Stomach smooth muscle (tissue), 2 donors: Measurements from ENCODE around the gene LRRFIP1.

Experiments used
- H3K27ac ChIP-seq: one replicate; pipeline ENCODE4 v1.7.0; 2013; ENCODE audit warnings: mild to moderate bottlenecking, low read length, inconsistent platforms
- H3K27me3 ChIP-seq, 2 donors: one replicate each; pipeline ENCODE4 v1.7.0; 2013; ENCODE audit warnings: low read length in 2 of 2; ENCODE audit not compliant: insufficient read depth in 2 of 2, control insufficient read depth in 1 of 2
- H3K36me3 ChIP-seq, 2 donors: one replicate each; pipeline ENCODE4 v1.7.0; 2013; ENCODE audit warnings: low read length in 2 of 2; ENCODE audit not compliant: control insufficient read depth in 2 of 2, insufficient read depth in 2 of 2
- H3K4me1 ChIP-seq: one replicate; pipeline ENCODE4 v1.7.0; 2013; ENCODE audit warnings: low read length; ENCODE audit not compliant: control insufficient read depth, insufficient read depth
- H3K4me3 ChIP-seq, 2 donors: one replicate each; pipeline ENCODE4 v1.7.0; 2013; ENCODE audit warnings: low read length in 2 of 2
- H3K9ac ChIP-seq, 2 donors: one replicate each; pipeline ENCODE4 v1.7.0; 2013; ENCODE audit warnings: low read length in 2 of 2, mild to moderate bottlenecking in 1 of 2
- H3K9me3 ChIP-seq, 2 donors: one replicate each; pipeline ENCODE4 v1.7.0; 2013; ENCODE audit warnings: low read length in 2 of 2; ENCODE audit not compliant: control insufficient read depth in 2 of 2
- donor health status: healthy.
- donor health status: Pancreatic carcinoma.

The LRRFIP1 gene

DNA sequence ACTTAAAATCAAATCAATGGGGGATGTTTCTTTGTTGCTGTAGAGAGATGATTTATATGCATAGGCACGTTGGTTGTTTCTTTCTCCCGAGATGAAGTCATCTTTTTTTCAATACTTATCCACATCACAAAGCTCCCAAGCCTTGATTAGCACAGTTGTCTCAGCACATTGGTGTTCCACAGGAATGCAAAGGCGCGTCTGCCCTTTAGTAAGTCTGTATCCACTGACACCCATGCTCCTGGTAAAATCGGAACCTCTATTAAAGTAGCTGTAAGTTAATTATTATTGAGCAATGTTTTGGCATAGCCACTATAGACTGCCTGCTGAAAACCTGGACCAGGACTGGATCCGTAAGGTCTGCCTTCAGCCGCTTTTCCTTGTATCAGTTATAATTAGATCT lies 93.6 kb downstream of the LRRFIP1 start:
- Histone ChIP-seq H3K9ac (no peak overlapping the region), H3K27me3 (no peaks in the 10 kb centered on the region), H3K36me3 (peaks cover 13 to 14% of the 10 kb centered on the region in 2 donors), H3K9me3 (no peaks in the 10 kb centered on the region), H3K27ac (no peak overlapping the region), H3K4me3 (no peak overlapping the region), H3K4me1 (peaks cover 32% of the 10 kb centered on the region)

DNA sequence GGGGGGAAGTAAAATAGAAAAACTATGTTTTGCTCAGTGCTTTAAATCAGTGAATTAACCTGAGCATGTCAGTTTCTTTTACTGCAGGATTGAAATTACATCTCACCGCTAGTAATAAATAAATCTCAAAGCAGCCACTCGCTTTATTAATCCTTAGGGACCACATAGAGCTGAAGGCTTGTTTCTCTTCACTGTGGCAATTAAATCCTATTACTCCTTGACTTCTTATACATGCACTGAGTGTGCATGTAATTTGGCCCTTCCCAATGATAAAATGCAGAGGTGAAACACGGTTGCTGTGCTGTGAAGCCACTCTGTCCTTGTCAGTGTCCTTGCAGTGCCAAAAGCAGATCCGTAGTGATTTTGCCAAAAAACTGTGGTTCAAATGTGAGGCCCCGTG lies 94.1 kb downstream of the LRRFIP1 start:
- H3K27ac ChIP-seq = peak overlapping the region; percentile 25
- H3K9me3 ChIP-seq = no peaks in the 10 kb centered on the region
- H3K27me3 ChIP-seq = no peaks in the 10 kb centered on the region
- H3K9ac ChIP-seq = no peak overlapping the region
- H3K36me3 ChIP-seq = peaks cover 13 to 14% of the 10 kb centered on the region in 2 donors
- H3K4me1 ChIP-seq = peaks cover 35% of the 10 kb centered on the region
- no peak overlapping the region for H3K4me3 ChIP-seq

DNA sequence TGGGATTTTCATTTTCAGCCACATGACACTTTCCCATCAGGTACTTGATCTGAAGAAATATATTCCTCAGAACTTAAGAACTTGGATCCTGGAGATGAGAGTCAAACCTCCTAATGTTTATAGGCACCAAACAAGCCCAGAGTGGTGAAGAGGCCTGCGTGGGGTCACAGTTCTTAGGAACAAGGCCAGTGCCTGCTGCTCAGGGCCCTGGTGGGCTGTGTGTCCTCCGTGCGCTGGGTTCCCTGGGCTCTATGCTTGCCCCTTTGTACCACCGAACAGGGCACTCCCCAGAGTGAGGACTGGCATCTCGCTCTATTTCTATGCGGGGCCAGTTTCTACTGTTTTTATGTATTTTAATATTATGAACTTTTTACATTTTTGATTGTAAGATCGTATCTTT lies 95.2 kb downstream of the LRRFIP1 start:
- H3K27ac ChIP-seq = no peak overlapping the region
- H3K4me1 ChIP-seq = peaks cover 36% of the 10 kb centered on the region
- no peaks in the 10 kb centered on the region for H3K27me3 ChIP-seq
- no peak overlapping the region for H3K4me3 ChIP-seq
- H3K9me3 ChIP-seq = no peaks in the 10 kb centered on the region
- H3K36me3 ChIP-seq = peaks cover 13 to 14% of the 10 kb centered on the region in 2 donors
- no peak overlapping the region for H3K9ac ChIP-seq

DNA sequence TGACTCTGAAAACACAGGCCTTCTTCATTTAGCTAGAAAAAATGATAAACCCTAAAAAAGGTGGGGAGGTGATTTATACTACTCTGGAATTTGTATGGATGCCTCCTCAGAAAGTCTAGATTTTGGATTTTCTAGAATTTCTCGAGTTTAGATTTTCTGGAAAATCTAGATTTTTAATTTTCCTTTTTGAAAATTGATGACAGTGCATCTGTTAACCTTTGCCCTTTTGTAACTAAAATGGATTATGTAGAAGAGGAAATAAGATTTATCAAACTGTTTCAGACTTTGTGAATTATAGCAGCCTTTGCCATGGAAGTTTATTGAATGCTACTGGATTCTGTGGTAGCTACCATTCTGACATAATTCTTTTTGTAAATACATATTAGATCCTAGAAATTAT lies 95.6 kb downstream of the LRRFIP1 start:
- H3K4me1 ChIP-seq = peaks cover 33% of the 10 kb centered on the region
- H3K27ac ChIP-seq = no peak overlapping the region
- H3K27me3 ChIP-seq = no peaks in the 10 kb centered on the region
- no peak overlapping the region for H3K4me3 ChIP-seq
- H3K9me3 ChIP-seq = no peaks in the 10 kb centered on the region
- H3K9ac ChIP-seq = no peak overlapping the region
- peaks cover 12 to 13% of the 10 kb centered on the region in 2 donors for H3K36me3 ChIP-seq

DNA sequence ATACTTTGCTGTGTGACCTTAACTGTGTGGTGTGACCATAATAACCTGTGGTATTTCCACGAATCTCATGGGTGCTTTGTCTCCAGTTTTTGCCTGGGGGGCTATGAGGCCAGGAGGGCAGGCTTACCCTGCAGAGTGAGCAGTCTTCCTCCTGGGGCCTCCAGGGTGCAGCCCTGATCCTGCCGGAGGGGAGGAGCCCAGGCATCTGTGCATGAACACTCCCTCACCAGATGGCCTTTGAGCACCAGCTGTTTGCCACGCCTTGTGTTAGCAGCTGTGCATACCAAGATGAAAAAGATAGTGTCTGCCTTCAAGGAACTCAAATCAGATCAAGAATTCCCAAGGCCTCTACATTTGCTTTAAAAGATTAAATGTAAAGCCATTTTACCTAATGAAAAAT lies 96.2 kb downstream of the LRRFIP1 start:
- no peak overlapping the region for H3K27ac ChIP-seq
- peaks cover 33% of the 10 kb centered on the region for H3K4me1 ChIP-seq
- peaks cover 9 to 13% of the 10 kb centered on the region in 2 donors for H3K36me3 ChIP-seq
- H3K4me3 ChIP-seq = no peak overlapping the region
- H3K9me3 ChIP-seq = no peaks in the 10 kb centered on the region
- no peak overlapping the region for H3K9ac ChIP-seq
- no peaks in the 10 kb centered on the region for H3K27me3 ChIP-seq

DNA sequence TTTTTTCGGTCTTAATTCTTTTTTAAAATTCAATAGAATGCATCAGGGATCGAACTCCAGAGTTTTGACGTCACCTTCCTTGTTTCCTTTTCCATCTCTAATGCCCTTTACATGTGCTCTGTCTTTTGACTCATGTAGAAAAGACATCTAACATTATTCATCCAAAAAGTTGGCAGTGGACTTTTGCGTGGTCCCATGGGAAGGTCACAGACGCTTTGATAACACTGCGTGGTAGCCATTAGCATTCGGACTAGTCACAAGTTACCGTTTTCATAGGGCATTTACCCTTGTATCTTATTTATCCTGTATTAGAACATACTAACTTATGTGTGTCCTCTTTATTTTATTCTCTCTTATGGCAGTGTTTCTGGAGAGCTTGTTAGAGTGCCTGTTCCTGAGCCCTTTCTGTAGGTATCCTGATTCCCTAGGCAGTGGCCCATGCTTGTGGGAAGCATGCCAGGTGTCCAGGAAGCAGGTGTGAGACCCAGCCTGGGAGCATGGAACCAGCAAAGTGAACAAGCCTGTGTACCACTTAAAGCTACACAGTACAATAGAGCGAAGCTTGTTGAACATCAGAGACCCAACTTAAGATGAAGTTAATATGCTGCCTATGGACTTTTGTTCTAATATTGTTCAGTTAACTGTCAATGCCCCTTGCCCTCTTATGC lies 97.6 kb downstream of the LRRFIP1 start:
- Histone ChIP-seq H3K36me3 (peaks cover 9 to 13% of the 10 kb centered on the region in 2 donors), H3K4me3 (no peak overlapping the region), H3K27ac (no peak overlapping the region), H3K9me3 (no peaks in the 10 kb centered on the region), H3K9ac (no peak overlapping the region), H3K27me3 (no peaks in the 10 kb centered on the region), H3K4me1 (peaks cover 41% of the 10 kb centered on the region)

DNA sequence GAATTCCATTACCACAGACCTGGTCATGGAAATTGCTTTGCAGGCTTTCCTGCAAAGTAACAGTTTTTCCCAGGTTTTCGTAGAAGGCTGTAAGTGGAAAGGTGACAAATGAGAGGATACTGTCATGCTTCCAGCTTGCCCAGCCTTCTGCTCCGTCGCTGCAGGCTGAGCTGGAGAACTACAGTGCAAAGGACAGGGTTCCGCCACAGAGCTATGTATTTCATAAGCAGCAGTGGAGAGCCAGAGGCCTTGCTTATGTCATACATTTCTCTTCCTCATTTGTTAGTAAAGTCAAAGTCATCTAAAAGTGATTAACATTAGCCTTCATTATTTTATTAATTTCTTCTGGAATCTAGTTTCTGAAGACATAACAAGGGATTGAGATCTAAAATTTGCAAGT lies 98.3 kb downstream of the LRRFIP1 start:
- H3K9ac ChIP-seq = no peak overlapping the region
- peaks cover 41% of the 10 kb centered on the region for H3K4me1 ChIP-seq
- H3K27ac ChIP-seq = no peak overlapping the region
- no peak overlapping the region for H3K4me3 ChIP-seq
- H3K27me3 ChIP-seq = no peaks in the 10 kb centered on the region
- no peaks in the 10 kb centered on the region for H3K9me3 ChIP-seq
- peaks cover 6 to 10% of the 10 kb centered on the region in 2 donors for H3K36me3 ChIP-seq

DNA sequence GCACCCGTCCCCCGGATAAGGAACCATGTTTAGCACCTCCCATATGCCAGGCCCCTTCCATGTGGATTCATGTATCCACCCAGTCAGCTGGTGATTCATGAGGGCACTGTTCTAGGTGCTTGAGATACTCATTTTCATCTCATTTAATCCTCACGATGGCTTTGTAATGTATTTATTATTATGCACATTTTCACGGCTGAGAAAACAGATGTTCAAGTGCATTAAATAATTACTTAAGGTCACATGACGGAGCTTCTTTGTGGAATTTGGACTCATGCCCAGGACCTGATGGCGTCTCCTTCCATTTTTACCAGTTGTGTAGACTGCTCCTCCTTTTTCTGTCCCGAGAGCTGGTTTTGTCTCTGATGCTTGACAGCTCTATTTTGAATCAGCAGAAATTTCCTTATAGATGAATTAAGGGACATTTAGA lies 99.0 kb downstream of the LRRFIP1 start:
- Histone ChIP-seq H3K9ac (peak overlapping the region in 1 of 2 donors; percentile 13), H3K9me3 (no peaks in the 10 kb centered on the region), H3K27me3 (no peaks in the 10 kb centered on the region), H3K36me3 (peaks cover 2 to 6% of the 10 kb centered on the region in 2 donors), H3K4me3 (peak overlapping the region in 1 of 2 donors; percentile 8), H3K4me1 (peaks cover 47% of the 10 kb centered on the region), H3K27ac (peak overlapping the region; percentile 25)

DNA sequence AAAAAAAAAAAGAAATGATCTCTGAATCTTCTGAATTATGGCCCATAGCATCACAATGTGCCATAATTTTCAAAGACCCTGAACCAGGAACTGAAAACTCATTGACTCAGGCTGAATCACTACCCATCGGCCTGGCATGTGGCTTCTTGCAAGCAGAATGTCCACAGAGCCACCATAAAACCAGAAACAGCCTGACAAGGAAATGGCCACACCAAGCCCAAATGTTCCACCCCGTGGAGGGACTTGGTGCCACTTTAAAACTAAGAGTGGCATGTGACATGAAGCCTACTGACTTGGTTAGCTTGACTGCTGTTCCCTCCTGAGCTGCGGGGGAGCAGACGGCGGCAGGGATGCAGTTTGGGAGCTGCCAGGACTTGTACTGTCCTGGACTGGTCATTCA lies 100.0 kb downstream of the LRRFIP1 start:
- peaks cover 2 to 6% of the 10 kb centered on the region in 2 donors for H3K36me3 ChIP-seq
- no peak overlapping the region for H3K4me3 ChIP-seq
- H3K27ac ChIP-seq = peak overlapping the region; percentile 31
- H3K4me1 ChIP-seq = peaks cover 47% of the 10 kb centered on the region
- H3K9me3 ChIP-seq = no peaks in the 10 kb centered on the region
- no peak overlapping the region for H3K9ac ChIP-seq
- H3K27me3 ChIP-seq = no peaks in the 10 kb centered on the region

DNA sequence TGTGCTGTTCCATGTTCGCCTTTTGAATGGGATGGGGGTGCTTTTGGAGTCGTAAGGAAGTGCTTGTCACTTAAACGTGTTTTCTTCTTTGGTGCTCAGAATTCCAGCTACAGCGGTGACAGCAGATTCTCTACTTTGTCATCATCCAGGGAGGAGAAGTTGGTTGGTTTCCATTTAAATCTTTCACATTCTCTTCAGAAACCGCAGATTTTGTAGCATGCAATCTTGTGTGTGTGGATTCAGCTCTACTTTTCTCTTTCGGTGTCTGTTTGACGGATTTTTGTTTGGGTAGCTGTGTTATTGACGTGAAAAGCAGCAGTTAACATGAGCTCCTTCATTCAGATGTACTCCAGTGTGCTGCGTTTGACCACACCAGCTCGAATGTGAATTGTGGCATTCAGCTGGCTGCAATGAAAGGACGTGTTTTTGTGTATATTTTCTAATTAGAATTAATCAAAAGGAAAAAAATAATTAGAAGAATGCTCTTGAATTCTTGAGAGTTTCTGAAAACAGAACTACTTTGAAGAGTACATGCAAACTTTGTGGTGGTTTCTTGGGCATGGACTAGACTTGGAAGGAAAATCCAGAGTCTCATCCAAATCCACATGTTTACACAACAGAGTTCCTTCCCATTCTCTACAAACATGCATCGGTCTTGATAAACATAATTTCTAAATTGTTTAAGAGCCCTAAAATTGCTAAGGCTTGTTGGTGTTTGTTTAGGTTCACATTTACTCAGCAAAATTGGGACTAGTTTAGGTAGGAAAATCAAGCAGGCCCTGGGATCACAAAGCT lies 102.5 kb downstream of the LRRFIP1 start:
- H3K4me1 ChIP-seq = peaks cover 55% of the 10 kb centered on the region
- H3K9me3 ChIP-seq = no peaks in the 10 kb centered on the region
- peaks cover 0 to 4% of the 10 kb centered on the region in 2 donors for H3K36me3 ChIP-seq
- no peak overlapping the region for H3K9ac ChIP-seq
- H3K27ac ChIP-seq = no peak overlapping the region
- no peaks in the 10 kb centered on the region for H3K27me3 ChIP-seq
- H3K4me3 ChIP-seq = peak overlapping the region in 1 of 2 donors; percentile 35

DNA sequence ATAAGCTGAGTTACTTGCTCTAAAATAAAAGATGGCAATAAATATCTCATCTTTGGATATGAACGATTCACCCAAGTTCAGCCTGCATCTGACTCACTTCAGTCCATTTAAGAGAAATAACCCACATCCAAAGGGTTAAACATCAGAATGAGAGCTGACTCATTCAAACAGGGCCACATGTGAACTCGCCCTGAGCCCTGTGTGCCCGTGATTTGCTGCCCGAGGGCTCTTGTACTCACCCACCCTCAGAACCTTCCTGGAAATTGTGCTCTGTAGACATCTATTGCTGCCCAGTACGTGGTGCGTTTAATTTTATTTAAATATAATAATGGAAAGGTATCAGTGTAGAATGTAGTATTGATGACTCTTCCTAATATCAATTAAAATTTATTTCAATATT lies 104.3 kb downstream of the LRRFIP1 start:
- Histone ChIP-seq H3K36me3 (peaks cover 0 to 4% of the 10 kb centered on the region in 2 donors), H3K4me3 (no peak overlapping the region), H3K9ac (no peak overlapping the region), H3K9me3 (no peaks in the 10 kb centered on the region), H3K27me3 (no peaks in the 10 kb centered on the region), H3K27ac (peak overlapping the region; percentile 88), H3K4me1 (peaks cover 62% of the 10 kb centered on the region)
